Liver (tissue), 3 donors: ENCODE data around the gene MTERF1.

Experiments
- GABPA ChIP-seq, 2 donors: IDR thresholded peaks in 1 of 2; conservative IDR thresholded peaks in 1 of 2; 2 replicates each; pipeline ENCODE4 v1.6.1; 2016; ENCODE audit warnings: antibody characterized with exemption in 2 of 2, mild to moderate bottlenecking in 1 of 2, moderate library complexity in 1 of 2
- HNF4G ChIP-seq: IDR thresholded peaks from 2 replicates; pipeline ENCODE4 v1.6.1; 2016; ENCODE audit warnings: antibody characterized with exemption
- RAD21 ChIP-seq, 2 donors: IDR thresholded peaks; 2 replicates each; pipeline ENCODE4 v1.6.1; 2016; ENCODE audit warnings: antibody characterized with exemption in 2 of 2, mild to moderate bottlenecking in 2 of 2
- SP1 ChIP-seq: IDR thresholded peaks from 2 replicates; pipeline ENCODE4 v1.6.1; 2018; ENCODE audit warnings: antibody characterized with exemption, mild to moderate bottlenecking
- TAF1 ChIP-seq: conservative IDR thresholded peaks from 2 replicates; pipeline ENCODE4 v1.6.1; 2016; ENCODE audit warnings: antibody characterized with exemption, mild to moderate bottlenecking
- TF ChIP-seq, protein P1 (sequence below): fragments of 150-350 bp; IDR thresholded peaks from 2 replicates; pipeline ENCODE4 v1.5.1; 2017; ENCODE audit warnings: improper control_type of control experiment, low read depth, low read length; ENCODE audit not compliant: missing input control
- TF ChIP-seq, protein P2 (sequence below): IDR thresholded peaks from 2 replicates; pipeline ENCODE4 v1.6.1; 2016; ENCODE audit warnings: antibody characterized with exemption
- TF ChIP-seq, protein P3 (sequence below): IDR thresholded peaks from 2 replicates; pipeline ENCODE4 v1.6.1; 2016; ENCODE audit warnings: antibody characterized with exemption, mild to moderate bottlenecking
- donor health status: healthy.
- donor health status: healthy.

DNA sequence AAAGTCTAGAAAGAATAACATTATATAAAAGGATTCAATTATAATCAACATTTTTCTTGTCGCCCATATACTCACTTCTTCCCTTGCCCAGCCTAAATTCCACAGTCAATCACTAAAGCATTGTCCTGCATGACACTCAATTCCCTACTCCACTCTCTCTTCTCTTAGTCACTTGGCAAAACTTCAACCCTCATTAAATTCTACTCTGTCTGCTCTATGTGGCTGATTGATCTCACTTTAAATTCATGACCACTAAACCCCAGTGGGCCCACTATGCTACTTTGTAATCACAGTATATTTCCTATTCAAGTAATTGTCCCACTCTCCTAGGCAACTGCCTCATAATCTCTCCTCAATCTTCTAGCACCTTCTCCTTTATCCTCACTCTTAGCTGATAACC lies 54.1 kb downstream of the MTERF1 start:
- TF ChIP-seq, protein P1, sequence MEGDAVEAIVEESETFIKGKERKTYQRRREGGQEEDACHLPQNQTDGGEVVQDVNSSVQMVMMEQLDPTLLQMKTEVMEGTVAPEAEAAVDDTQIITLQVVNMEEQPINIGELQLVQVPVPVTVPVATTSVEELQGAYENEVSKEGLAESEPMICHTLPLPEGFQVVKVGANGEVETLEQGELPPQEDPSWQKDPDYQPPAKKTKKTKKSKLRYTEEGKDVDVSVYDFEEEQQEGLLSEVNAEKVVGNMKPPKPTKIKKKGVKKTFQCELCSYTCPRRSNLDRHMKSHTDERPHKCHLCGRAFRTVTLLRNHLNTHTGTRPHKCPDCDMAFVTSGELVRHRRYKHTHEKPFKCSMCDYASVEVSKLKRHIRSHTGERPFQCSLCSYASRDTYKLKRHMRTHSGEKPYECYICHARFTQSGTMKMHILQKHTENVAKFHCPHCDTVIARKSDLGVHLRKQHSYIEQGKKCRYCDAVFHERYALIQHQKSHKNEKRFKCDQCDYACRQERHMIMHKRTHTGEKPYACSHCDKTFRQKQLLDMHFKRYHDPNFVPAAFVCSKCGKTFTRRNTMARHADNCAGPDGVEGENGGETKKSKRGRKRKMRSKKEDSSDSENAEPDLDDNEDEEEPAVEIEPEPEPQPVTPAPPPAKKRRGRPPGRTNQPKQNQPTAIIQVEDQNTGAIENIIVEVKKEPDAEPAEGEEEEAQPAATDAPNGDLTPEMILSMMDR, result no peak
- TF ChIP-seq TAF1 (no peak), RAD21 (IDR thresholded peaks at IDR 0.05) (no peak), SP1 (no peak), GABPA (IDR thresholded peaks at IDR 0.05 in 1 of 2, conservative IDR thresholded peaks at IDR 0.05 in 1 of 2) (no peak), HNF4G (no peak)
- TF ChIP-seq, protein P2, sequence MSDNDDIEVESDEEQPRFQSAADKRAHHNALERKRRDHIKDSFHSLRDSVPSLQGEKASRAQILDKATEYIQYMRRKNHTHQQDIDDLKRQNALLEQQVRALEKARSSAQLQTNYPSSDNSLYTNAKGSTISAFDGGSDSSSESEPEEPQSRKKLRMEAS, result no peak
- TF ChIP-seq, protein P3, sequence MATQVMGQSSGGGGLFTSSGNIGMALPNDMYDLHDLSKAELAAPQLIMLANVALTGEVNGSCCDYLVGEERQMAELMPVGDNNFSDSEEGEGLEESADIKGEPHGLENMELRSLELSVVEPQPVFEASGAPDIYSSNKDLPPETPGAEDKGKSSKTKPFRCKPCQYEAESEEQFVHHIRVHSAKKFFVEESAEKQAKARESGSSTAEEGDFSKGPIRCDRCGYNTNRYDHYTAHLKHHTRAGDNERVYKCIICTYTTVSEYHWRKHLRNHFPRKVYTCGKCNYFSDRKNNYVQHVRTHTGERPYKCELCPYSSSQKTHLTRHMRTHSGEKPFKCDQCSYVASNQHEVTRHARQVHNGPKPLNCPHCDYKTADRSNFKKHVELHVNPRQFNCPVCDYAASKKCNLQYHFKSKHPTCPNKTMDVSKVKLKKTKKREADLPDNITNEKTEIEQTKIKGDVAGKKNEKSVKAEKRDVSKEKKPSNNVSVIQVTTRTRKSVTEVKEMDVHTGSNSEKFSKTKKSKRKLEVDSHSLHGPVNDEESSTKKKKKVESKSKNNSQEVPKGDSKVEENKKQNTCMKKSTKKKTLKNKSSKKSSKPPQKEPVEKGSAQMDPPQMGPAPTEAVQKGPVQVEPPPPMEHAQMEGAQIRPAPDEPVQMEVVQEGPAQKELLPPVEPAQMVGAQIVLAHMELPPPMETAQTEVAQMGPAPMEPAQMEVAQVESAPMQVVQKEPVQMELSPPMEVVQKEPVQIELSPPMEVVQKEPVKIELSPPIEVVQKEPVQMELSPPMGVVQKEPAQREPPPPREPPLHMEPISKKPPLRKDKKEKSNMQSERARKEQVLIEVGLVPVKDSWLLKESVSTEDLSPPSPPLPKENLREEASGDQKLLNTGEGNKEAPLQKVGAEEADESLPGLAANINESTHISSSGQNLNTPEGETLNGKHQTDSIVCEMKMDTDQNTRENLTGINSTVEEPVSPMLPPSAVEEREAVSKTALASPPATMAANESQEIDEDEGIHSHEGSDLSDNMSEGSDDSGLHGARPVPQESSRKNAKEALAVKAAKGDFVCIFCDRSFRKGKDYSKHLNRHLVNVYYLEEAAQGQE, result no peak
